ENCODE data around the gene BTAF1. TPM values are rescaled to one million over a fixed set of nuclear protein-coding genes. Genes with fewer than 3 reads are reported as not detected.

The BTAF1 gene
- total and polyA plus RNA-seq, 3 donors from 2014 or later, result 37.5 to 81.8 (median 60.9) TPM

DNA sequence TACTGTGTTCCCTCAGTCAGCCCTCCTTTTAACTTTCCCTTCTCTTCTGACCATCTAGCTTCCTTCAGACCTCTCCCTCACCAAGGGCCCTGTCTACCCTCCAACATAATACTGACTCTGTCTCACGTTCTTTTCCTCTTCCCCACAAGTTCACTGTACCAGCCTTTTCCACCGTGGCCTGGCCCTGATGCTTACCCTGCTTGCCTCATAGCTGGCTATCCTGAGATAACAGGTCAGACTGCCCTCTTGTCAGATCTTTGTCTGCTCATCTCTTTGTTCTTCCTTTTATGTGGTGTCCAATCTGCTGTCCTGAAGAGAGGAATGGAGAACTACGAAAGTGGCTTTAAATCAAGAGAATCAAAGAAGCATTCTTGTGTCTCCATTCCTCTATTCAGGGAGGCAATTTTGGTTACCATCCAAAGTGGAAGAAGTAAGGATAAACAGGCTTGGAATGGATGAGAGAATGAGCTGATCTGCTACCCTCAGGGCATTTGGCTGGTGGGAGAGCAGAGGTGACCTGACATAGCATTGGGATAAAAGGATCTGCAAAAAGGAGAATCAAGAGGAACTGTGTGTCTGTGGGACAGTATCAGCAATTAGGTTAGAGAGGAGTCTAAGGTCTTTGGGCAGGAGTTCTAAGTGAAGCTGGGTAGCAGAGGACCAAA, 8.1 kb downstream of the BTAF1 start:
- Histone ChIP-seq H3K27ac (no peak overlapping the region), H3K27me3 (no peaks in the 10 kb centered on the region), H3K4me1 (peaks cover 10% of the 10 kb centered on the region), H3K9me3 (no peaks in the 10 kb centered on the region), H3K36me3 (ENCODE audit: low read depth, missing control alignments) (no peaks in the 10 kb centered on the region), H3K4me3 (no peak overlapping the region)
- TF ChIP-seq, protein P1, sequence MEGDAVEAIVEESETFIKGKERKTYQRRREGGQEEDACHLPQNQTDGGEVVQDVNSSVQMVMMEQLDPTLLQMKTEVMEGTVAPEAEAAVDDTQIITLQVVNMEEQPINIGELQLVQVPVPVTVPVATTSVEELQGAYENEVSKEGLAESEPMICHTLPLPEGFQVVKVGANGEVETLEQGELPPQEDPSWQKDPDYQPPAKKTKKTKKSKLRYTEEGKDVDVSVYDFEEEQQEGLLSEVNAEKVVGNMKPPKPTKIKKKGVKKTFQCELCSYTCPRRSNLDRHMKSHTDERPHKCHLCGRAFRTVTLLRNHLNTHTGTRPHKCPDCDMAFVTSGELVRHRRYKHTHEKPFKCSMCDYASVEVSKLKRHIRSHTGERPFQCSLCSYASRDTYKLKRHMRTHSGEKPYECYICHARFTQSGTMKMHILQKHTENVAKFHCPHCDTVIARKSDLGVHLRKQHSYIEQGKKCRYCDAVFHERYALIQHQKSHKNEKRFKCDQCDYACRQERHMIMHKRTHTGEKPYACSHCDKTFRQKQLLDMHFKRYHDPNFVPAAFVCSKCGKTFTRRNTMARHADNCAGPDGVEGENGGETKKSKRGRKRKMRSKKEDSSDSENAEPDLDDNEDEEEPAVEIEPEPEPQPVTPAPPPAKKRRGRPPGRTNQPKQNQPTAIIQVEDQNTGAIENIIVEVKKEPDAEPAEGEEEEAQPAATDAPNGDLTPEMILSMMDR (IDR thresholded peaks at IDR 0.05), result no peak
- TF ChIP-seq POLR2A (IDR thresholded peaks at IDR 0.05), result no peak
- intact Hi-C loops (cut with DNase I; ENCODE audit: low total_unique reads), result no loop called here
- DNase-seq, result no peak
- 78 to 80% methylated on average over 3 of the region's 3 CpGs for WGBS, 2 donors

DNA sequence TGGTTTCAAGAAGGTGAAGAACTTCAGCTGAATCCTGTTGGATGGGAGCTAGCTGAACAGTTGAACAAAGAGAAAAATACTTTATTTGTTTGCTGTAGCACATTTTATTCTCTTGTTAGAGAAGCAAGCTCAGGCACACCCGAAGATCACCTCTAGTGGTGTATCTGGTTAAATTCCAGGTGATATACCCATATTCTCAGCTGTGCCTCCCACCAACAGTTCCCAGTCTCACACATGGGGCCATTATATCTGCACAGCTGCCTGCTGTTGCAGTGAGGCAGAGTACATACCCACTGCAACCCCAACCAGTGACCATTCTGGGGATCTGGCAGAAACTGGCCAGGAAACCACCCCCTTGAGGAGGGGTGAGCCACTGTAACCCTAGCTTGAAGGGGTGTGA, 9.2 kb downstream of the BTAF1 start:
- H3K9me3 ChIP-seq, result no peaks in the 10 kb centered on the region
- WGBS, 2 donors, result 86 to 100% methylated on average over 1 of the region's 1 CpG
- no peak overlapping the region for H3K27ac ChIP-seq
- H3K27me3 ChIP-seq, result no peaks in the 10 kb centered on the region
- no peak overlapping the region for H3K4me3 ChIP-seq
- H3K36me3 ChIP-seq (ENCODE audit: low read depth, missing control alignments), result no peaks in the 10 kb centered on the region
- DNase-seq, result no peak
- H3K4me1 ChIP-seq, result peaks cover 10% of the 10 kb centered on the region
- no peak for TF ChIP-seq POLR2A (IDR thresholded peaks at IDR 0.05)
- TF ChIP-seq, protein P1 (IDR thresholded peaks at IDR 0.05), result no peak
- intact Hi-C loops (cut with DNase I; ENCODE audit: low total_unique reads), result no loop called here

DNA sequence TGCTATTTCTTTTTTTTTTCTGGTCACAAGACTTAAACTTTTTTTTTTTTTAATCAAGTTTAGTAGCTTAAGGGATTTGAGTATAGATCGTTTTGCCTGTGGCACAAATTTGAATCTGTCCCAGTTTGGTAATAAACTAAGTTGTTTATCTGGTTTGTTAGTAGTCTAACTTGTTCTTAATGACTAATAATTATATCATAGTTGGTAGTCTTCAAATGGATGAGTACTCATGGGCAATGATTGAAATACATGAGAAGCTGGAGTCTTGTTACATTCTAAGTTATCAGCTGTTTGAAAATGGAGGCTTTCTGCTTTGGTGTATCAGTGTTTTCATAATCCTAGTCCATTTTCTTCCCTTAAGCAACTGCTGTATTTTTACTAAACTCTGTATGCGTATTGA, 12.3 kb downstream of the BTAF1 start:
- 94 to 97% methylated on average over 2 of the region's 2 CpGs for WGBS, 2 donors
- no peak overlapping the region for H3K4me3 ChIP-seq

DNA sequence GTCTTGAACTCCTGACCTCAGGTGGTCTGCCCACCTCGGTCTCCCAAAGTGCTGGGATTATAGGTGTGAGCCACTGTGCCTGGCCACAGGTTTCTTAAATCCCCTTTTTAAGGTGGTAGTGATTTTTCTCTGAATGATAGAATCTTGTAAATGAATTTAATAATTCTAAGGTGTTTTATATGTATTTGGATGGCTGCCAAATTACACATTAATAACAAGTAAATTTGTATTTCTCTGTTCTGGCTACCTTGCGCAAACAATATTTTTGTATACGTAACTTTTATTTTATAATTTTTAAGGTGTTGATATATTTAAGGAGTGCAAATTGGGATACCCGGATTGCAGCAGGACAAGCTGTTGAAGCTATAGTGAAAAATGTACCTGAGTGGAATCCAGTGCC, 16.1 kb downstream of the BTAF1 start:
- no peak overlapping the region for H3K4me3 ChIP-seq
- intact Hi-C loops (cut with DNase I; ENCODE audit: low total_unique reads), result no loop called here

More for the DNA sequence above, 12.3 kb downstream of the BTAF1 start:
- intact Hi-C loops (cut with DNase I; ENCODE audit: low total_unique reads), result no loop called here
- Histone ChIP-seq H3K36me3 (ENCODE audit: low read depth, missing control alignments) (no peaks in the 10 kb centered on the region), H3K9me3 (no peaks in the 10 kb centered on the region), H3K27me3 (no peaks in the 10 kb centered on the region), H3K4me1 (no peaks in the 10 kb centered on the region), H3K27ac (no peak overlapping the region)
- TF ChIP-seq, protein P1 (IDR thresholded peaks at IDR 0.05), result no peak
- no peak for TF ChIP-seq POLR2A (IDR thresholded peaks at IDR 0.05)
- no peak for DNase-seq

More for the DNA sequence above, 16.1 kb downstream of the BTAF1 start:
- no peaks in the 10 kb centered on the region for H3K27me3 ChIP-seq
- 93 to 96% methylated on average over 4 of the region's 4 CpGs for WGBS, 2 donors
- no peaks in the 10 kb centered on the region for H3K36me3 ChIP-seq (ENCODE audit: low read depth, missing control alignments)
- H3K9me3 ChIP-seq, result no peaks in the 10 kb centered on the region
- TF ChIP-seq POLR2A (IDR thresholded peaks at IDR 0.05), result no peak
- TF ChIP-seq, protein P1 (IDR thresholded peaks at IDR 0.05), result no peak
- no peaks in the 10 kb centered on the region for H3K4me1 ChIP-seq
- no peak for DNase-seq
- H3K27ac ChIP-seq, result no peak overlapping the region
